GM12878 (cell line): ENCODE results near the gene NAP1L4.

ENCODE experiments used
- BCL3 ChIP-seq: IDR thresholded peaks from 2 replicates; pipeline ENCODE4 v1.6.1; 2011; ENCODE audit warnings: borderline replicate concordance, low read depth, mild to moderate bottlenecking, moderate library complexity, low read length; ENCODE audit not compliant: insufficient read depth, poor library complexity, severe bottlenecking
- CHD1 ChIP-seq: IDR thresholded peaks from 2 replicates; pipeline ENCODE4 v1.6.1; 2012; ENCODE audit warnings: low read depth, low read length, improper control_type of control experiment
- CTCF ChIP-seq, 3 experiments: IDR thresholded peaks in 2 of 3; conservative IDR thresholded peaks in 1 of 3; 2 replicates each; pipeline ENCODE4 v1.5.1; 2011; ENCODE audit warnings: low read depth in 3 of 3, low read length in 3 of 3, mild to moderate bottlenecking in 3 of 3, control low read depth in 2 of 3, moderate library complexity in 2 of 3, inconsistent platforms in 1 of 3, mixed read lengths in 1 of 3; ENCODE audit not compliant: control insufficient read depth in 2 of 3, insufficient read depth in 1 of 3; ENCODE audit errors: extremely low read depth in 1 of 3
- PRDM15 ChIP-seq: fragments of 450-650 bp; formaldehyde crosslinking; IDR thresholded peaks from 2 replicates; pipeline ENCODE4 v1.4.0; 2020; ENCODE audit warnings: mild to moderate bottlenecking, moderate library complexity
- TBL1XR1 ChIP-seq: IDR thresholded peaks from 2 replicates; pipeline ENCODE4 v1.6.1; 2012; ENCODE audit warnings: low read depth, low read length, improper control_type of control experiment
- USF2 ChIP-seq: IDR thresholded peaks from 2 replicates; pipeline ENCODE4 v1.6.1; 2011; ENCODE audit warnings: low read depth, low read length, improper control_type of control experiment, borderline replicate concordance
- YY1 ChIP-seq: IDR thresholded peaks from 2 replicates; pipeline ENCODE4 v1.6.1; 2011; ENCODE audit warnings: low read depth, mild to moderate bottlenecking, low read length

GRCh38 chr11:2947744-2948143 lies 44.4 kb downstream of the NAP1L4 start:
- TF ChIP-seq BCL3 (no peak), CTCF (IDR thresholded peaks at IDR 0.05 in 2 of 3, conservative IDR thresholded peaks at IDR 0.05 in 1 of 3; ENCODE audit: control insufficient read depth in 2 of 3, extremely low read depth in 1 of 3, insufficient read depth in 1 of 3, low read depth in 3 of 3, low read length in 3 of 3) (no peak), CHD1 (no peak), YY1 (no peak), PRDM15 (CRISPR knock-in tag) (no peak), TBL1XR1 (no peak), USF2 (no peak)
